Ovary (tissue), 9 donors: ENCODE data around the gene STK39. TPM values are rescaled to one million over a fixed set of nuclear protein-coding genes. Genes with fewer than 3 reads are reported as not detected.
"Not testable (repeated sequence)": the region's sequence is repeated elsewhere in the genome, so short reads cannot be mapped to it uniquely, and the experiment has no call there.

Source experiments
- DNase-seq, 5 donors: peaks; one replicate each; pipeline ENCODE4 v3.0.0-alpha.2; 2019 to 2020
- H3K27ac ChIP-seq, 2 donors: fragments of 200-600 bp; one replicate each; pipeline versions ENCODE4 v1.5.1 to v1.8.0; 2019 to 2022
- H3K27me3 ChIP-seq: fragments of 200-600 bp; one replicate; pipeline ENCODE4 v1.8.0; 2022
- H3K36me3 ChIP-seq: fragments of 200-600 bp; sonication (generic); one replicate; pipeline ENCODE4 v1.5.1; 2019
- H3K4me1 ChIP-seq: one replicate; pipeline ENCODE4 v1.8.1; 2013; ENCODE audit warnings: mild to moderate bottlenecking, moderate library complexity; ENCODE audit not compliant: insufficient read depth
- H3K4me3 ChIP-seq: fragments of 200-600 bp; sonication (generic); one replicate; pipeline ENCODE4 v1.5.1; 2017
- H3K9me3 ChIP-seq, 2 donors: fragments of 200-600 bp in 1 of 2; sonication (generic) in 1 of 2; one replicate each; pipeline versions ENCODE4 v1.5.1 to v1.8.1; 2013 to 2019; ENCODE audit warnings: mild to moderate bottlenecking in 1 of 2, moderate library complexity in 1 of 2
- CTCF ChIP-seq, 3 donors: fragments of 450-650 bp in 2 of 3; fragments of 200-600 bp in 1 of 3; IDR thresholded peaks; one replicate each; pipeline versions ENCODE4 v1.5.1 to v1.8.0; 2016 to 2022; ENCODE audit warnings: antibody characterized with exemption in 3 of 3, mild to moderate bottlenecking in 1 of 3
- EP300 ChIP-seq: sonication (generic); formaldehyde crosslinking; IDR thresholded peaks from one replicate; pipeline ENCODE4 v1.6.1; 2017; ENCODE audit warnings: antibody characterized with exemption
- POLR2A ChIP-seq: fragments of 450-650 bp; IDR thresholded peaks from one replicate; pipeline ENCODE4 v1.6.1; 2017; ENCODE audit warnings: antibody characterized with exemption, mild to moderate bottlenecking, moderate library complexity
- WGBS, 3 donors: extraction: QIAGEN DNeasy Blood & Tissue Kit in 1 of 3; methylation state at CpG; one replicate each; pipeline versions ENCODE4 v1.1.5 to v1.1.7; 2013 to 2017; 5-methylcytosine and 5-hydroxymethylcytosine counted together
- intact Hi-C, 4 donors: fragments of 100-400 bp; cut with DNase I; formaldehyde crosslinking; loops; one replicate each; pipeline versions ENCODE4 v1.11.0 to v1.15.1; 2022 to 2023
- polyA plus RNA-seq, 2 donors: library from polyadenylated mRNA; stranded (reverse); fragments of 200-250 nt in 1 of 2; fragments of 350-450 nt in 1 of 2; fragmentation: Illumina TruSeq in 1 of 2; extraction: RNeasy Lipid Tissue Mini Kit (QIAGEN cat#74804) in 1 of 2; gene quantifications; one replicate each; pipeline ENCODE4 v1.2.3, GENCODE V29; 2013 to 2014
- total RNA-seq, 7 donors: library from RNA; depleted of rRNA in 2 of 7; stranded (reverse); fragments of >200 nt in 2 of 7; fragmentation: NEBNext Ultra II Directional in 3 of 7; extraction: Animal tissue kit (Norgen Biotek cat#: 25700) in 3 of 7; gene quantifications; one replicate each; pipeline versions ENCODE4 v1.1.0 to v1.2.4, GENCODE V29; 2016 to 2023
- donor health status: DM: no; HTN: no; CAD: no; lungs with moderate emphysema.
- donor health status: DM: no; HTN: no; CAD: no.
- donor health status: Bipolar disorder and iron deficiency.
- donor health status: DM: yes; HTN: yes; CAD: no.
- donor health status: DM: no; HTN: no; CAD: no.
- donor health status: DM: yes; HTN: yes; CAD: no.

Gene STK39
- total and polyA plus RNA-seq, 9 donors, result 5.9 to 14.1 (median 10.6) TPM

GRCh38 chr2:168277276-168277675 is 29.9 kb upstream of the STK39 start:
- DNase-seq, result no peak
- H3K4me3 ChIP-seq, result no peak overlapping the region
- 93 to 96% (median 93%) methylated on average over 3 of the region's 3 CpGs for WGBS, 3 donors
- H3K4me1 ChIP-seq, result no peaks in the 10 kb centered on the region
- intact Hi-C loops, result no loop called here
- H3K27ac ChIP-seq, result no peak overlapping the region
- no peaks in the 10 kb centered on the region for H3K27me3 ChIP-seq
- H3K36me3 ChIP-seq, result no peaks in the 10 kb centered on the region
- no peaks in the 10 kb centered on the region for H3K9me3 ChIP-seq
- TF ChIP-seq EP300 (no peak), CTCF (IDR thresholded peaks at IDR 0.05) (no peak), POLR2A (no peak)

GRCh38 chr2:168272225-168272624 is 24.8 kb upstream of the STK39 start:
- no peak for DNase-seq
- no peak overlapping the region for H3K27ac ChIP-seq
- H3K4me3 ChIP-seq, result no peak overlapping the region
- no peaks in the 10 kb centered on the region for H3K36me3 ChIP-seq
- intact Hi-C loops, result no loop called here
- no peaks in the 10 kb centered on the region for H3K4me1 ChIP-seq
- H3K27me3 ChIP-seq, result no peaks in the 10 kb centered on the region
- TF ChIP-seq CTCF (IDR thresholded peaks at IDR 0.05), result no peak
- no peak for TF ChIP-seq POLR2A
- no peak for TF ChIP-seq EP300
- H3K9me3 ChIP-seq, result no peaks in the 10 kb centered on the region
- WGBS, 3 donors, result 83 to 90% (median 88%) methylated on average over 3 of the region's 3 CpGs

GRCh38 chr2:168262926-168263325 is 15.5 kb upstream of the STK39 start:
- H3K9me3 ChIP-seq, H3K36me3 ChIP-seq, intact Hi-C loops, DNase-seq, H3K27ac ChIP-seq, H3K27me3 ChIP-seq, H3K4me3 ChIP-seq, H3K4me1 ChIP-seq: not testable (repeated sequence)
- 90 to 94% (median 92%) methylated on average over 2 of the region's 2 CpGs for WGBS, 3 donors

GRCh38 chr2:168256448-168256847 is 9.1 kb upstream of the STK39 start:
- Histone ChIP-seq H3K9me3 (no peaks in the 10 kb centered on the region), H3K27ac (no peak overlapping the region), H3K27me3 (no peaks in the 10 kb centered on the region), H3K4me1 (no peaks in the 10 kb centered on the region), H3K36me3 (no peaks in the 10 kb centered on the region), H3K4me3 (no peak overlapping the region)
- TF ChIP-seq EP300 (no peak), POLR2A (no peak), CTCF (IDR thresholded peaks at IDR 0.05) (no peak)
- 48 to 54% (median 48%) methylated on average over 2 of the region's 2 CpGs for WGBS, 3 donors
- intact Hi-C loops, result no loop called here
- no peak for DNase-seq

GRCh38 chr2:168255866-168256265 is 8.5 kb upstream of the STK39 start:
- no peak for TF ChIP-seq POLR2A
- TF ChIP-seq CTCF (IDR thresholded peaks at IDR 0.05), result no peak
- TF ChIP-seq EP300, result no peak
- intact Hi-C loops, result no loop called here
- no peak for DNase-seq

More at GRCh38 chr2:168255866-168256265, 8.5 kb upstream of the STK39 start:
- Histone ChIP-seq H3K27me3 (no peaks in the 10 kb centered on the region), H3K36me3 (no peaks in the 10 kb centered on the region), H3K4me3 (no peak overlapping the region), H3K27ac (no peak overlapping the region), H3K4me1 (no peaks in the 10 kb centered on the region), H3K9me3 (no peaks in the 10 kb centered on the region)
- WGBS, 3 donors, result 52 to 64% (median 63%) methylated on average over 3 of the region's 3 CpGs
